Measurements from ENCODE around the gene STK39.

DNA sequence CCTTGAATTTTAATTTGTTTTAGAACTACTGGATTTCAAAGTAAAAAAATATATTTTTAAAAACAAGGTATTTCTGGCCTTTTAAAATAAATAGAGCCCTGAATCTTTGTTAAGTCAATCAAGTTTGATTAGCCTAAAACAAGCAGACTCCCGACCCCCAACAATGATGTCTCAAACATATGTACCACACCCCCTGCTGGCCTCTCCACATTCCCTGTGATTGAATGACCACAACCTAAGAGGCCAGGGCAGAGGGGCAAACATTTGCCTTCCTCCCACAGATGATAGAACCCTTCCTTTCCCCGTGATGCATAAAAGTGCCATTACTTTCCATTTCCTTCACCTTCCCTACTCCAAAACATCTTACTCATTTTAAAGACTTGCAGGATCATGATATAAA, 130.9 kb downstream of the STK39 start:
- TF ChIP-seq, protein P1, sequence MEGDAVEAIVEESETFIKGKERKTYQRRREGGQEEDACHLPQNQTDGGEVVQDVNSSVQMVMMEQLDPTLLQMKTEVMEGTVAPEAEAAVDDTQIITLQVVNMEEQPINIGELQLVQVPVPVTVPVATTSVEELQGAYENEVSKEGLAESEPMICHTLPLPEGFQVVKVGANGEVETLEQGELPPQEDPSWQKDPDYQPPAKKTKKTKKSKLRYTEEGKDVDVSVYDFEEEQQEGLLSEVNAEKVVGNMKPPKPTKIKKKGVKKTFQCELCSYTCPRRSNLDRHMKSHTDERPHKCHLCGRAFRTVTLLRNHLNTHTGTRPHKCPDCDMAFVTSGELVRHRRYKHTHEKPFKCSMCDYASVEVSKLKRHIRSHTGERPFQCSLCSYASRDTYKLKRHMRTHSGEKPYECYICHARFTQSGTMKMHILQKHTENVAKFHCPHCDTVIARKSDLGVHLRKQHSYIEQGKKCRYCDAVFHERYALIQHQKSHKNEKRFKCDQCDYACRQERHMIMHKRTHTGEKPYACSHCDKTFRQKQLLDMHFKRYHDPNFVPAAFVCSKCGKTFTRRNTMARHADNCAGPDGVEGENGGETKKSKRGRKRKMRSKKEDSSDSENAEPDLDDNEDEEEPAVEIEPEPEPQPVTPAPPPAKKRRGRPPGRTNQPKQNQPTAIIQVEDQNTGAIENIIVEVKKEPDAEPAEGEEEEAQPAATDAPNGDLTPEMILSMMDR (IDR thresholded peaks at IDR 0.05), result peak in 1 of 12 donors; percentile 13
- TF ChIP-seq POLR2A (IDR thresholded peaks at IDR 0.05), result no peak

Data from heart left ventricle (tissue), 13 donors.